Measurements from ENCODE around the gene IL37. TPM values are rescaled to one million over a fixed set of nuclear protein-coding genes. Genes with fewer than 3 reads are reported as not detected.
A peak's percentile ranks its signal among the peaks of the same experiment; 100 is the strongest.

Gene IL37, protein sequence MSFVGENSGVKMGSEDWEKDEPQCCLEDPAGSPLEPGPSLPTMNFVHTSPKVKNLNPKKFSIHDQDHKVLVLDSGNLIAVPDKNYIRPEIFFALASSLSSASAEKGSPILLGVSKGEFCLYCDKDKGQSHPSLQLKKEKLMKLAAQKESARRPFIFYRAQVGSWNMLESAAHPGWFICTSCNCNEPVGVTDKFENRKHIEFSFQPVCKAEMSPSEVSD
- total RNA-seq (2014; rRNA removed; shearing (Covaris generic)): not detected in 2 replicates

DNA sequence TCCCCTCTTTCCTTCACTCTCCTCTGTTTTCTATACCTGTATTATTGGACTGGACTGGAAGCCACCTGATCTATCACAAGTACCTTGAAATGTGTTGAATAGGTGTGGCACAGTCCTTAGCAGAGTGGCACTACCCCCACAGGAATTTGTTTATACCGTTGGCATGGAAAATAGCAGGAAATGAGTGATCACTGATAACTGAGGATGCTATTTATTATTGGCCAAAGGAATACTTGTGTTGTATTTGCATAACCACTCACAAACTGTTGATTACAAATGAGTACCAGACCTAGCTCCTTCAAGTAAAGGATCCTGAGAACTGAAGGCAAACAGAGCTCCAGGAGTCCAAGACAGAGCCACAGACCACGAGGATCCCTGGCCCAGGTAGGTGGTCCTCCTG lies at the start of gene IL37:
Gene IL37 (plus strand): TSS at position 301 of the 400 bp plus-strand sequence. CDS start 1,848 bp downstream, outside the sequence.
- DNase-seq (ENCODE audit: low read depth): no peak

DNA sequence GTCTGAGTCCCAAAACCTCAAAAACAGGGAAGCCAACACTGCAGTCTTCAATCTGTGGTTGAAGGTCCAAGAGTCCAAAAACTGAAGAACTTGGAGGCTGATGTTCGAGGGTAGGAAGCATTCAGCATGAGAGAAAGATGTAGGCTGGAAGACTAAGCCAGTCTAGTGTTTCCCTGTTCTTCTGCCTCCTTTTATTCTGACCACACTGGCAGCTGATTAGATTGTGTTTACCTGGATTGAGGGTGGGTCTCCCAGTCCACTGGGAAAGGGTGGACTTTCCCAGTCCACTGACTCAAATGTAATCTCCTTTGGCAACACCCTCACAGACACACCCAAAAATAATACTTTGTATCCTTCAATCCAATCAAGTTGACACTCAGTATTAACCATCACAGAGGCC lies 46.9 kb upstream of the IL37 start:
- DNase-seq (ENCODE audit: low read depth): no peak

DNA sequence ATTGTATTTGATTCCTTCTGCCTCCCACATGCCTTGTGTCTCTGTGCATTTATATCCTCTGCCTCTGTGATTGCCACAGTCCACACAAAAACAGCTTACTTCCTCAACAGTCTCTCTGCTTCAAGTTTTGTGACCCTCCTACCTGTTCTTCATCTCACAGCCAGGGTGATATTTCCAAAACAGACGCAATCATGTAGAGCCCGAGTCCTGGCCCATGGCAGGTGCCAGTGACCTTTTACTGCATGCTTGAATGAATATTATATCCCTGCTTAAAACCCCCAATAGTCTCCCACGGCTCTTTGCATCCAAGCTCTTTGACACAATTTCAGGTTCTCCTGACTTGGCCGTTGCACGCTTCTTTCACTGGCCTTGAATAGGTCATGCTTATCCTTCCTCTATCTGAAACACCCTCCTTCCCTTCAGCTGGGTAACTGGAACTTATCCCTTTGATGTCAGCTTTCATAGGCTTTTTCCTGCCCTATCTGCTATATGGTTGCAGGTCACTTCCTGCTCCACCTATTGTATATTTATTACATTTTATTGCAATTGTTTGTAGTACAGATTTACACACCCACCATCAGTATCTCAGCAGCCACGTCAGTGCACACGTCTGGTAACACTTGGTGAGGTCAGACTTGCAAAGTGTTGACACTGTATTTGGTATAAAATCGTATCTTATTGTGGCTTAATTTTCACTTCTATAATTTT lies 44.7 kb upstream of the IL37 start:
- DNase-seq (ENCODE audit: low read depth): no peak

DNA sequence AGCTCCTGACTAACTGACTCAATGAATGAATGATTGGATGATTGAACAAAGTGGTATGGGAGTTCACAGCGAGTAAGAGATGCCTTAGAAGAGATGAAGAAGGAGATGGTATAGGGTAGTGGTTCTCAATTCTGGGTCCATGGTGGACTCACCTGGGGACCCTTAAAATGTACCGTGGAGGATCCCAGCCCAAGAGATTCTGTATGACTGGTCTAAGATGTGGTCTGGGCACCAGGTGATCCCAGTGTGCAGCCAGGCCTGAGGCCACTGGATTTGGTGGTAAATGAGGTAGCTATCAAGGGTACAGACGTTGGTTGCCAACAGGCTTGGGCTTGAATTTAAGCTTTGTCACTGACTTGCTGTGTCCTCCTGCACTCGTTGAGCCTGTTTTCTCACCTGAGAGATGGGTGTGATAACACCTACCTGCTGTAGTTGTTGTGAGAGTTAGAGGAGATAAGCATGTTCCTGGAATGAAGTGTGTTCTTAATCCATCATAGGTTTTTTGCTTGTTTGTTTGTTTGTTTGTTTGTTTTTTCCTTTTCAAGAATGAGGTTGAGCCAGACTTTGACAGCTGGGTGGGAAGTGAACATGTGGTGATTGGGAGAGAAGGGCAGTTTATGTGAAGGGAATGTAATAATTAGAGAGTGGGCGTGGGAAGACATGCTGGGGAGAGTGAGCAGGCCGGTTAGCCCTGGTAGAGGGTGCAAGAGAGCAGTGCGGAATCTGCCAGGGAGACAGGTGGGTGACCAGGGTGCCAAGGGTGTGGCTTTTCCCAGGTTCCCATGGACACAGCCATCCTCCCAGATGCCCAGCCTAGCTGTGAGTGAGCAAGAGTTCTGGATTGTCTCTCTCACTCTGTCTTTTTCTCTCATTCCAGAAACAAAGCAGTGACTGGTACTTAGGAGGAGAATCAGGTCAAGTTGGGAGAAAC lies 43.0 kb upstream of the IL37 start:
- DNase-seq (ENCODE audit: low read depth): no peak

DNA sequence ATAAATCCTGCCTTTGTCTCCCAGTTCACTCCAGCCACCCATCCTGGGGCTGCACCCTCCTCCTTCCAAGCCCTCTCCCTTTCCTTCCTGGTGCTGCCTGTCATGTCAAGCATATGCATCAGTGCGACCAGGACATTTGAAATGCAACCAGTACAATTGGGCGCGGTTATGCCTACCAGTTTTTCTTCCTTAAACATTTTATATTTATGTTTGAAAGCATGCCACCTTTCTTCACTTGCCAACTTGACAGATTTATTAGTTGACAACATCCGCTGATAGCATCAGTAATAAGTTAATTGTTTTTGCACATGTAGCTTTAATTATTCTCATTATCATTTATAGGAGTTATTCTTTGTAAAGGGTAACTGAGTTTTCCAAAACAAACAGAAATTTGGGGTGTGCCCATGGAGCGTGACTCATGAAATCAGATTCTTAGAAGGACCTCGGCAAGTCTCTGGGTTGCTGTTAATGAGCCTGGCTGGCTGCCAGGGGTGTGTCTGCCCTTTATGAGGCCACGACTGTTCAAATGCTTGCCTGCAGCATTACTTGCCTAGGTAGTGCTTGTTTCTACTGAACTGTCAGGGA lies 41.6 kb upstream of the IL37 start:
- DNase-seq (ENCODE audit: low read depth): peak; percentile 97

DNA sequence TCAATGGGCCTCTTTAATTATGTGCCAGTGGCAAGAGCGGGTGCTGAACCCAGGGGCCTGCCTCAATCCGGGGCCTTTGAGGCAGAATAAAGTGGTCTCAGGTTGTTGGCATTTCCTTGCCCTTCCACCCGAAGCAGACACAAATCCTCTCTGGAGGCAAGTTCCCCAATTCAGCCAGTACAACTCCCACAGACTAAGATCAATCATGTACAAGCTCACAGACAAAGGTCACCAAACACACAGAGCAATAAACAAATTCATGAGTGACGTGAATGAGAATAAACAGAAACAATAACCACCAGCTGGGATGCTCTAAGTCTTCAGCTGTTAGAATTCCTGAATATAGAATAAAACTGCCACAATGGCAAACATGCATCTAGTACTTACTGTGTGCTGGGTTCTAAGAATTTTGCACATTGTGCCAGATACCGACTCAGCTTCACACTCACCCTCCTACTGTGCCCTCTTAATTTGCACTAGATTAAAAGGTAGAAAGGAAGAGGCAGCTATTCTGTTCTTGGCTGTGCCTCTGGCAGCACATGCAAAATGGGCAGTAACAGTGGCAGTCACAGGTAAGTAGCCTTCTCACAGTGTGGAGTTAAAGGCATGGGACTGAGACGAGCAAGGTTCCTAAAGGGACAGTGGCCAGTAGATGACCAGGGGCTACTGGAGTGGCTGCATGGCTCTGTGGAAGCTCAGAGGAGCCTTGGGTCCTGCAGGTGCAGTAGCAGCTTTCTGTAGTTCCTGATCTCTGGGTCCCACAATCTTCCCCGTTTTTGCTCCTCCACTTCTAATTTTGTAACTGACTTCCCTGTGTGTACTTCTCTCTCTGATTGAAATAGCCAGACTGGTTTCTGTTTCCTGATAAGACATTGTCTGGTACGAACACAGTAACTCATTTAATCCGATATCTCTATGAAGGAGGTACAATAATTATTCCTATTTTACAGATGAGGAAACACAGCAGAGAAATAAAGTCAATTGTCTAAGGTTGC lies 39.8 kb upstream of the IL37 start:
- DNase-seq (ENCODE audit: low read depth): no peak

DNA sequence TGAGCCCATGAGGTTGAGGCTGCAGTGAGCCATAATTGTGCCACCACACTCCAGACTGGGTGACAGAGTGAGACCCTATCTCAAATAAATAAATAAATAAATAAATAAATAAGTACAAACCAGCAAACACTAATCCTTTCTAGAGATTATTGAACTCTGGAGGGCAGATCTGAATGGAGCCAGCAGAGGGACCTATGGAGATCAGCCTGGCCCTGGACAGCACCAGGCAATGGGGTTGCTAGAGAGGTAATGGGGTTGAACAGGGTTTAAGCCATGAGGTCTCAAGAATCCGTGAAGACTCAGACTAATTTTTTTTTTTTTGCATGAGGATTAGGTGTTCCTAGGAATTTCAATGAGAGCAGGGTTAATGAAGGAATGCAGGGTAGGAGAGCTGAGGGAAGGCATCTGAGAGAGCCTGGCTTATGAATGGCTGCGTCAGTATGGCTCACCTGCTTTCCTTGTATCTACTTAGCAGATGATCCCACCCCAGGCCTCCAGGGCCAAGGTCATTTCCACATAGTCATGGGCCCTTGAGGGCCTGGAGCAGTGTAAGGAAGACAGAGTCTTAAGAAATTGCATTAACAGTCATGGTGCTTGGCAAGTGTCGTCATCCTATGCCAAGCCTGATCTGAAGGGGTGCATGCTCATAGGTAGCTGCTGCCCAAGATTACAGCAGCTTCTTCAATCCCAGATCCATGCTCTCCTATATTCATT lies 34.6 kb upstream of the IL37 start:
- DNase-seq (ENCODE audit: low read depth): no peak

DNA sequence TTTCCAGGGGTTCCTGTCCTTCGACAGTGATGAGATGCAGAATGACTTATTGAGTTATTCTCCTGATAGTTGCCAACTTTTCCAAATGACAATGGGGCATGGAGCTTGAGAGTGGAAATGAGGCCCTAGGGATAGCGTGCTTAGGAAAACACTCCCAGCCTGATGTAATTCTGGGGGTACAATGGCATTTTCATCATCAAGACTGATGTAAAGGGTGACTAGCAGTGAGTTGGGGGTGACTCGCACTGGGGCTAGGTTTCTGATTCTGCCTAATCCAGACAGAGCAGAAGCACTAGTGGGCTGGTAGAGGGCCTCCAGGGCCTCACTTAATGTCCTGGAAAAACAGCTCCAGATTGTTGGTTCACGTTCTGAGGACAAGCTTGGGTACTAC lies 34.0 kb upstream of the IL37 start:
- DNase-seq (ENCODE audit: low read depth): peak; percentile 44

DNA sequence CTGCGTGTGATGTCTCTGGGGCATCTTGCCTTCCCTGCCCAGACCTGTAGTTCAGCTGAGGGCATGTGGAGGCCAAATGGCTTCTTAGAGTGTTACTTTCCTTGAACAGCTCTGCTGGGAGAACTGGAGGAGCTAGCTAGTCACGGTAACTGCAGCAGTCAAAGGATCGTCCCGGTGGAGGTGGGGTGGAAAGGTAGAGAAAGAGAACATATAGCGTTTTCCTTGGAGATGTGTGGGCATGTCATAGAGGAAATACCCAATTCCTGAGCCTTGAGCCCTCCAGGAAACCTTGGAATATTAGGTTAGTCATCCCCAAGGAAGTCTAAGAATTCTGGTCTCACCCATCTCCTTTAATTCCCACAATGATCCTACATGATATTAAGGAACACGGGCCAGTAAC lies 33.5 kb upstream of the IL37 start:
- DNase-seq (ENCODE audit: low read depth): peak; percentile 45

DNA sequence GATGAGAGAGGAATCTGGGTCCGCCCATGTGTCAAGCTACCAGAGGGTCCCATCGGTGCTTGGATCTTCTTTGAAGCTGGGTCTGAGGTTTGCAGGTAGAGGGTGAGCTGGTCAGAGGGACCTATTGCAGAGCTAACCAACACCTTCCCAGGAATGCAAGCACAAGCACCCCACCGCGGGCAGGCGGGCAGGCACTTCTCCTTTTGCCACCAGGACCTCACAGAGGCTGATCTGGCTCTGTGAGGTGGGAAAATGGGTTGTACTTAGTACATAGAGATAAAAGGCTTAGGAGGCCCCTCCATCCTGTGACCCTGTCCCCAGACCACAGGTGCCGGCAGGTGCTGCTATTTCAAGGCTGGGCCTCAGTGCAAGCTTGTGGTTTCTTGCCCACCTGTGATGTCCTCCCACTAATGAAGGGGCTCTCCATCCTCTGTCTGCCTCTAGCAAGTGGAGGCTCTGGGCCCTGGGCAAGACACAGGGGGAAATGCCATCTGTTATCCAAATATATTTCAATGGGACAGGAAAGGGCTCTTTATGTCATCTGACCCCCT lies 31.4 kb upstream of the IL37 start:
- DNase-seq (ENCODE audit: low read depth): no peak

DNA sequence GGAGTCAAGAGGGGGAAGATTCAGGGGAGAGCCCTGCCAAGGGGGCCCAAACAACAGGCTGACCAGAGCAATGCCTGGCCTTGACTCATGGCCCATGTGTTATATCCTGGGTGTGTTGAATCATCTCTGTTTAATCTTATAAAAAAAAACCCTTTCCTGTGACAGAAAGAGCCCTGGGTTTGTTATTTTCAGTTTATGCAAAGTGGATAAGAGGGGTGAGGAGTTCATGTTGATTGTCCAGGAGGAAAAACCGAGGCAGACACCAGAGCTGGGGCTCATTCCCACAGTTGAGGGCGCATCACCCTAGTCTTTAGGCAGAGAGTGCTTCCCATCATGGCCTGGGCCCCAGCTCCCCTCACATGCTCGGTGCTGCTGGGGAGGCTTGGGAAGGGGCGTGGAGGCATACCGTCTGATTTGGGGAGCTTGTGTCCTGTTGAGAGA lies 30.9 kb upstream of the IL37 start:
- peak; percentile 81 for DNase-seq (ENCODE audit: low read depth)

DNA sequence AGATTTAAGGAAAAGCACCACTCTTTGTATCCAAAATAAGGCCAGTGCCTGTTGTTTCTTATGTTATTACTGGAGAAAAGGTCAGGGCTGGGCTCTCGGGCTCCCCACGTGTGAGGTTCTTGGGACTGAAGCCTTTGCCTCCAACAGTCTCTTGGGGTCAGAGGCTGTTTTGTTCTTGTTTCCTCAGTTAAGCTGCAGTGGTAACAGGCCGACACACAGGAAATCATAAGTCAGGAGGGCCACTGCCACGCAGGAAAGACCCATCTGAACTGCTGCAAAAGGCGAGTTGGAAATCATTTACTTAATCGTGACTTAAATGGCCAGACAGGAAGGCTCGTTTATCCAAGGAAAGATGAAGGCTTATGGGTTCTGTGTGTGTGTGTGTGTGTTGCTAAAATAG lies 30.3 kb upstream of the IL37 start:
- DNase-seq (ENCODE audit: low read depth): peak; percentile 51

DNA sequence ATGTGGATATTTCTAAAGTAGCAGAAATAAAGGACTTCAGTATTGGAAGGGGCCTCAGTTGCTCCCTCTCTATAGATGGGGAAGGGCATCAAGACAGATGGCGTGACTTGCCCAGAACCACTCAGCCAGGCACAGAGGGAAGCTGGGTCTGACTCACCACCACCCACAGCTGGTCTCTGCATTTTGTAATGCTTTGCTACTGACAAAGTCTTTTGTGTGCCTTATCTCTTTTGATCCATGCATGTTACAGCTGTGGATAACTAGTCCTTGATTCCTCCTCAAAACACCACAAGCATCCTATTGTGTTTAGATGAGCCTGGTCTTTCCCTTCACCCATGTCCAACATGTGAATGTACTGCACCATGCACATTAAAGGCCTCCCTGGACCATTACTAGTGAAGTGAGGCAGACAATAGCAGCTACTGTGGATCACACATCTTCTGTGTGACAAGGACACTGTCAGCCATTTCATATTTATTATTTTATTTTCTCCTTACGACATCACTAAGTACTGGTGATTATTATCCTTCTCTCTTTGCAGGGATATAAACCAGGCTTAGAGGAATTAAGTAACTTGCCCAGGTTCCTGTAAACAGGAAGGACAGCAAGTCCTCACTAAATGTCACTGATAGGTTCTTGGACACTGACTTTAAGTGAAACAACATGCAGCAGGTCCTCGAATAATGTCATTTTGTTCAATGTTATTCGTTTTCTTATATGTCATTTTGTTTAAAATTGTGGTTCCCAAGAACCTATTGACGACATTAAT lies 29.6 kb upstream of the IL37 start:
- peak; percentile 96 for DNase-seq (ENCODE audit: low read depth)

DNA sequence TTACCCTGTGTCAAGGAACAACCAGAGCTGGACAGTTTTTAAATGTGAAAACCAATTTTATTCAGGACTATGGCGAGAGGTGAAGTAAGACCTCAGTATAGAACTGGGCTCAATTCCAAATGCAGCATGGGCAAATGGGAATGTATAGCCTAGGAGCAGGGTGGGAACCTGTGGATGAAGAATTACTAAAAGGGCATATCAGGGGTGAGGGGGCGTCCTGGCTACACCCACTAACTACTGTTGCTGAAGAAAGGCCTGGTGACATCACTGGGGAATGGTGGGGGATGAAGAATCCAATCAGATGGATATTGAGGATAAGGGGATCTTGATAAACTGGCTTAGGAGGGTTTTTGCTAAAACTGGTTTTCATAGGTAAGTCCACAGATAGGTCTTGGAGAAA lies 27.3 kb upstream of the IL37 start:
- no peak for DNase-seq (ENCODE audit: low read depth)

DNA sequence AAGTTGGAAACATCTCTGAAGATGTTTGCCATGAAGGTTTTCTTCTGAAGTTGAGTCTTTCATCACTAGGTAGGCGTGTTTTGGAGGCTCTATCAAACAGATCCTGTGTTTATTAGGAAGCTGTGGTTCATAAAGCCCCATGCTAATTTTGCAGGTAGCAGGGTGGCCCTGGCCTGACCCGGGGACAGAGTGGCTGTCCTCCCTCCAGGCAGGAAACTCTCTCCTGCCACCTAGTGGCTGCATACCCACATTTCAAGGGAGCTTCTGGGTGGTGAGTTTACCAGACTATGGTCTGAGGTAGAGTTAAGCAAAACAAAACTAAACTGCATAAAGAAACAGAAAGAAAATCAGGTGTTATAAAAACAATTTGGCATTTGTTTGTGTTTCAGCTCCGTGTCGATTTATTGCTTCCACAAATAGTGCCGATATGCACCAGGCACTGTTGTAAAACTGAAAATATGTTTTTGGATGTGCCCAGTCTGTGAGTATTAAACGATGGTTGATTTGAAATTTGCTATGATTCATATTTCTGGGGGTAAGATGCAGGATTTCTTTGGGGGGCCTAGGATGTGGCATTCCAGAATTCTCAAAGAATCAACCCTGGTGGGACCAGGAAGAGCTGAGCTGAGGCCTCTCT lies 26.0 kb upstream of the IL37 start:
- DNase-seq (ENCODE audit: low read depth): peak; percentile 64

DNA sequence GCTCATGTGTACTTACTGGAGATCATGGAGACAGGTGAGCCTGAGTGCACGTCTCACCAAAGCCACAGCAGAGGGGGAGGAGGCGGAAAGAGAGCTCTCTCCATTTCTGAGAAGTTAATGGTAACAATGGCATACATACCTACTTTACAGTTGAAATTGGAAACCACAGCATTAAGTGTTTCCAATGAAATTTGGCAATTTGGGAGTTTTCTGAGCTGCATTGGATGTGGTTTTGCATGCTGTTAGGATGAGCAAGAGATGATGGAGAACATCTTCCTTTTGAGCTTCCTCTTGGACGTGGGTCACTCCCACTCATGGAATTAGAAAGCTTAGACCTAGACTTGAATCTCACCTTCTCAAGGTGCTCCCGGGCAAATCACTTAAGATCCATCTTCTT lies 25.5 kb upstream of the IL37 start:
- DNase-seq (ENCODE audit: low read depth): no peak

DNA sequence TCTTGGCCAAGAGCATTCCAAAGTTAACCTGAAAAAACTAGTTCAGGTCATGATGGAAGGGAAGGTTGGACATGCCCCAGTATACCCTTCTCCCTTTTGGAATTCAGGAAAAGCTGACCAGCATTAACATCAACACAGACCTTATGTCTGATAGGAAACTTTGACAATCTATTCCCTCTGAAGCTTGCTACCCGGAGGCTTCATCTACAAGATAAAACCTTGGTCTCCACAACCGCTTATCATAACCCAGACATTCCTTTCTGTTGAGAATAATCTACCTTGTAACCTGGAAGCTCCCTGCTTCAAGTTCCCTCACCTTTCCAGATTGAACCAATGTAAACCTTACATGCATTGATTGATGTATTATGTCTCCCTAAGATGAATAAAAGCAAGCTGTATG lies 24.7 kb upstream of the IL37 start:
- DNase-seq (ENCODE audit: low read depth): no peak

DNA sequence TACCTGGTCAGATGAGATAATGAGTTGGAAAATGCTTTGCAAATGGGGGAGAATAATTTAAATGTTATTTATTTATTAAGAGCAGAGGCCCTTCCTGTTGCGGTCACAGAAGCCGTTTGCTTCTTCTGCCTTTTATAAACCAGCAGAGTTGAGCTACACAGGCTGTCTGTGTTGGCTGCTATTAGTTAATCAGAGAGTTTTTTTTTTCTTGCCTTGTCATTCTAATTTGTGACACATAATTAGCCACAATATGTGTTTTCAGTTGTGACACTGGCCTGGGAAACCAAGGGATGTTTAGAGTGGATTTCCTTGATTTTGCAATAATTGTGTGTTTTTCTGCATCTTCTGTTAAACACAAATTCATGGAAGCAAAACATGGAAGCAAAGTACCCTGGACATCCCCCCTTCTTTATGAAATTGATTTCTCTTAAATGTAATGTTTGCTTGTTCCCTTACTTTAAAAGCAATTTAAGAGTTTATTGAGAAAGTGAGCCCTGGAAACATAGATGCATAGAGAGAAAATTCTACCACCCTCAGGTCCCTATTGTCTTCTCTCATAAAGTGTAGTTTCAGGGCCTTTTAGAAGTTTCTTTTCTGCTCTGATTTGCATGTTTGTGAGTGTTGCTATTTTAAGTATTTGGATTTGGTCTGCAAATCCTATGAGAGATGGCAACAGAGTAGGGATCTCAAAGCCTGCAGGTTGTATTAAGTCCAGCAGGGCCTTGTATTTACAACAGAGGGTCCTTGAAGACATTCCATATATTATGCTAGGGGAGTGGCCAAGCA lies 22.8 kb upstream of the IL37 start:
- DNase-seq (ENCODE audit: low read depth): no peak

All from Daoy (cell line).